ENCODE data around the gene ARID1B.

ARID1B gene

DNA sequence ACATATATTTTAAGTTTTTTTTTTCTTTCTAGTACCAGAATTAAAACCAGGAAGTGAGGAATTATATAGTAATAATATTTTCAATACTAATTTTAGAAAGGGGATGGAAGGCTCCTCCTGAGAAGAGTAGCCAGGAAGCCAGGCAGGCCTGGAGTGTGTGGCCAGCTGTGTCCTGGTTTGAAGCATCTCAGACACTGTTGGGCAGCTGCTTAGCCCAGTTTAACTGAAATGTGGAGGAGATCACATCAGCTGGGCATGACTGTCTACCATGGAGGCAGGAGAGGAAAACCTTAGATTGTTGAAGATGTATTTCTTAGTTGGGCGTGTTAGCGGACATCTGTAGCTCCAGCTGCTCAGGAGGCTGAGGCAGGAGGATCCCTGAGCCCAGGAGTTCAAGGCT is 142.2 kb downstream of the ARID1B start:
- H3K4me1 ChIP-seq (ENCODE audit: control insufficient read depth, insufficient read depth, low read length), result peaks cover 4% of the 10 kb centered on the region
- no peak overlapping the region for H3K4me3 ChIP-seq (ENCODE audit: low read length)
- no peaks in the 10 kb centered on the region for H3K27me3 ChIP-seq (ENCODE audit: control insufficient read depth, insufficient read depth, low read length)
- no peak overlapping the region for H3K9ac ChIP-seq (ENCODE audit: low read length)
- no peak overlapping the region for H3K27ac ChIP-seq (ENCODE audit: low read depth, low read length)
- H3K36me3 ChIP-seq (ENCODE audit: control insufficient read depth, insufficient read depth, low read length), result no peaks in the 10 kb centered on the region

- H3K27me3 ChIP-seq (ENCODE audit: control insufficient read depth, insufficient read depth, low read length), result no peaks in the 10 kb centered on the region
- no peak overlapping the region for H3K9ac ChIP-seq (ENCODE audit: low read length)
- no peak overlapping the region for H3K4me3 ChIP-seq (ENCODE audit: low read length)
- H3K36me3 ChIP-seq (ENCODE audit: control insufficient read depth, insufficient read depth, low read length), result no peaks in the 10 kb centered on the region
- H3K4me1 ChIP-seq (ENCODE audit: control insufficient read depth, insufficient read depth, low read length), result peaks cover 4% of the 10 kb centered on the region
- H3K27ac ChIP-seq (ENCODE audit: low read depth, low read length), result no peak overlapping the region
Observed at GRCh38 chr6:156919814-156920369, 142.7 kb downstream of the ARID1B start.

DNA sequence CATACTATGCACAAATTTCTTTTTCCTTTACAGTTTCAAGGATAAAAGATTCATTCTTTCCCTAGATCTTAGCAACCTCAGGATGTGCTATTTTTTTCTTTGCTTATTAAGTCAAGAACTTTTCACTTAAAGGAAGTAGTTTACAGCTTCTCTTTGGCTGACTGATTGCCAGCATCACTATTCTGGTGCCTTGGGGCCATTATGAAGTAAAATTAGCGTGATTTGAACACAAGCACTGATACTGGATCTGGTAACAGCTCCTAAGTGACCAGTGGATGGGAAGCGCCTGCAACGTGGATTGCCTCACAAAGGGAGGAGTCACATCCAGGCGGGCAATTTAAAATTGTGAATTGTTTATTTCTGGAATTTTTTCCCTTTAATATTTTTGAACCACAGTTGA is 147.1 kb downstream of the ARID1B start:
- Histone ChIP-seq H3K4me1 (ENCODE audit: control insufficient read depth, insufficient read depth, low read length) (peaks cover 7% of the 10 kb centered on the region), H3K9ac (ENCODE audit: low read length) (no peak overlapping the region), H3K27me3 (ENCODE audit: control insufficient read depth, insufficient read depth, low read length) (no peaks in the 10 kb centered on the region), H3K4me3 (ENCODE audit: low read length) (no peak overlapping the region), H3K27ac (ENCODE audit: low read depth, low read length) (no peak overlapping the region), H3K36me3 (ENCODE audit: control insufficient read depth, insufficient read depth, low read length) (no peaks in the 10 kb centered on the region)

DNA sequence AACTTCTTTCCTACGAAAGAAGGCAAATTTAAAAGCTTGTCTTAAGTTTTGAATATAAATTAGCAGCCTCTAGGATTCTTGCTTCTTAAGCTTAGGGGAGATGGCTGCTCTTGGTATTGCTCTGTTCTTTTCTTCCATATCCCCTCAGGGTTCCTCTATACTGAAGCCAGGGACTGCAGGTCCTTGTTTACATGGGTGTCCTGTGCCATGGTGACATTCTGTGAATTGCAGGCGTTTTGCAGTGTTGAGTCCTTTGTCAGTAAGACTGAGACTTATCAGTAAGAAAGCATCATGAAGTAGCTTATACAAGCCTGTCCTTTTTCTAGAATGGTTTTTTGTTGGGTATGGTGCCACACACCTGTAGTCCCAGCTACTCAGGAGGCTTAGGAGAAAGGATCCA is 147.8 kb downstream of the ARID1B start:
- Histone ChIP-seq H3K27ac (ENCODE audit: low read depth, low read length) (no peak overlapping the region), H3K36me3 (ENCODE audit: control insufficient read depth, insufficient read depth, low read length) (no peaks in the 10 kb centered on the region), H3K4me1 (ENCODE audit: control insufficient read depth, insufficient read depth, low read length) (peaks cover 7% of the 10 kb centered on the region), H3K9ac (ENCODE audit: low read length) (no peak overlapping the region), H3K4me3 (ENCODE audit: low read length) (no peak overlapping the region), H3K27me3 (ENCODE audit: control insufficient read depth, insufficient read depth, low read length) (no peaks in the 10 kb centered on the region)

DNA sequence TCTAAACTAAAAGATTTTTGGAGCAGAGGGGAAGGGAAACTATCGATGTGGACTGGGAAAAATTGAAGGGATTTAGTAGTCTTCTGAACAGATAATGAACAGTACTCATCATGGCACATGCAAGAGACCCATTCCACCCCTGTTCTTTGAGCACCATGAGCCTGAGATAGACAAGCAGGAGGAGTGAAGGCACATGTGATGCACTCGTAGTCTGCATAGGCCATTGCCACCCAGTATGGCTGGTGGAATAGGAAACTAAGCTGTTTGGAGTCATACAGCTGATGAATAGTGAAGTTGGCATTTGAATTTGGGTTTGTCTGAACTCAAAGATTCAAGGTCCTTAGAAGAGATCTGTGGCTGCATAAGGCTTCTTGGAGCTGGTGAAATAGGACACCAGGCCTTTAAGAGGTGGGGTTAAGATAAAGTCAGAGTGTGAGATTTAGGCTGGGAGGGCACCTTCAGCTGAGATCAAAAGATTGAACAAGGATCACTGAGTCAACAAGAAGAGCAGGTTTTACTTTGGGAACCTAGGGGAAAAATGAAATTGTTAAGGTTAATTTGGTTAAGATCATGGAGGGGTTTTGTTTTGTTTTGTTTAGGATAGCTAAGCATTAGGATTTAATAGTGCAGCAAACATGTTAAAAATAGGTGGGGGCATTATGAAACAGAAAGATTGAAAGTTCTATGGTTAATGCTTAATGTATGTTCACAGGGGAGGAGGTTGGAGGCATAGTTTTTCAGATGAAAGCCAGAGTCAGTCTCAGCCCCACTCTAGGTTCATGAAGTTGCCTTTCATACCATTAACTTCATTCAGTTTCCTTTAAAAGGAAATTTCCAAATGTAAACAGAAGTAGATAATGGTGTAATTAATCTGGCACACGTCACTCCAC is 148.8 kb downstream of the ARID1B start:
- Histone ChIP-seq H3K27ac (ENCODE audit: low read depth, low read length) (no peak overlapping the region), H3K27me3 (ENCODE audit: control insufficient read depth, insufficient read depth, low read length) (no peaks in the 10 kb centered on the region), H3K4me3 (ENCODE audit: low read length) (no peak overlapping the region), H3K4me1 (ENCODE audit: control insufficient read depth, insufficient read depth, low read length) (peaks cover 7% of the 10 kb centered on the region), H3K36me3 (ENCODE audit: control insufficient read depth, insufficient read depth, low read length) (no peaks in the 10 kb centered on the region), H3K9ac (ENCODE audit: low read length) (no peak overlapping the region)

- Histone ChIP-seq H3K27me3 (ENCODE audit: control insufficient read depth, insufficient read depth, low read length) (no peaks in the 10 kb centered on the region), H3K9ac (ENCODE audit: low read length) (no peak overlapping the region), H3K4me1 (ENCODE audit: control insufficient read depth, insufficient read depth, low read length) (peaks cover 7% of the 10 kb centered on the region), H3K36me3 (ENCODE audit: control insufficient read depth, insufficient read depth, low read length) (no peaks in the 10 kb centered on the region), H3K27ac (ENCODE audit: low read depth, low read length) (no peak overlapping the region), H3K4me3 (ENCODE audit: low read length) (no peak overlapping the region)
Observed at GRCh38 chr6:156928126-156928525, 150.9 kb downstream of the ARID1B start.

DNA sequence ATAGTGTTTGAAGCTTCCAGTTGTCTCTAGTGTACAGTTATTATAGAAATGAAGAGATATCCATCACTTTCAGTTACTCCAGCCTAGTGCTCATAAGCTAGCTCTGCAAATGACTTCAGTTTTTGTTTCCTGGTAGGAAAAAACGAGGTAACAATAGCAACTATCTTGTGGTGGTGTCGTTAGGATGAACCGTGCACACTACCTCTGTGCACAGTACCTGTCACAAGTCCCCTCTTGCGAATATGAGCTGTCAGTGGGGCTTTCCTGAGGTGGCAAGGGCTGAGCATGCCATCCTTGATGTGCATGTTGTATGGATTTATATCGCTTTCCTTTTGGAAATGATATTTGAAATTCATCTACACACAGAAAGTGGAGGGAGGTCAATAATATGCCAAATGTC is 151.8 kb downstream of the ARID1B start:
- Histone ChIP-seq H3K27ac (ENCODE audit: low read depth, low read length) (no peak overlapping the region), H3K9ac (ENCODE audit: low read length) (no peak overlapping the region), H3K4me1 (ENCODE audit: control insufficient read depth, insufficient read depth, low read length) (peaks cover 7% of the 10 kb centered on the region), H3K27me3 (ENCODE audit: control insufficient read depth, insufficient read depth, low read length) (no peaks in the 10 kb centered on the region), H3K4me3 (ENCODE audit: low read length) (no peak overlapping the region), H3K36me3 (ENCODE audit: control insufficient read depth, insufficient read depth, low read length) (no peaks in the 10 kb centered on the region)

DNA sequence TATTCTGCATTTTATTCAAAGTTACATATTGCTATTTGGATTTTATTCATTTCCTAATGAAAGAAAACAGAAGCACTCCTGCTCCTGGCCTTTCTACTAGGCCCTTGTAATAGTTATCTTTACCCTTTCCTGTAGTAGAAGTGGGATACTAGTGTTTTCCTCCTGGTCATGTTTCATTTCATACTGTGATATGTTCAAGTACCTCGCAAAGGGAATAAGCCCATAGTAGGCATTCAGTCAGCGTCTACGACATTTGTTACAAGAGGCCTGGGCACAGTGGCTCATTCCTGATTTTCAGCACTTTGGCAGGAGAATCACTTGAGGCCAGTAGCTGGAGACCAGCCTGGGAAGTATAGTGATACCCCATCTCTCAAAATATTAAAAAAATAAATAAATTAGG is 154.1 kb downstream of the ARID1B start:
- no peaks in the 10 kb centered on the region for H3K36me3 ChIP-seq (ENCODE audit: control insufficient read depth, insufficient read depth, low read length)
- no peak overlapping the region for H3K4me3 ChIP-seq (ENCODE audit: low read length)
- H3K9ac ChIP-seq (ENCODE audit: low read length), result no peak overlapping the region
- H3K27ac ChIP-seq (ENCODE audit: low read depth, low read length), result no peak overlapping the region
- H3K4me1 ChIP-seq (ENCODE audit: control insufficient read depth, insufficient read depth, low read length), result peaks cover 1% of the 10 kb centered on the region
- H3K27me3 ChIP-seq (ENCODE audit: control insufficient read depth, insufficient read depth, low read length), result no peaks in the 10 kb centered on the region

- Histone ChIP-seq H3K27me3 (ENCODE audit: control insufficient read depth, insufficient read depth, low read length) (no peaks in the 10 kb centered on the region), H3K27ac (ENCODE audit: low read depth, low read length) (no peak overlapping the region), H3K36me3 (ENCODE audit: control insufficient read depth, insufficient read depth, low read length) (no peaks in the 10 kb centered on the region), H3K4me1 (ENCODE audit: control insufficient read depth, insufficient read depth, low read length) (peaks cover 10% of the 10 kb centered on the region), H3K4me3 (ENCODE audit: low read length) (no peak overlapping the region), H3K9ac (ENCODE audit: low read length) (no peak overlapping the region)
Observed at GRCh38 chr6:156933201-156934068, 156.3 kb downstream of the ARID1B start.

- Histone ChIP-seq H3K27me3 (ENCODE audit: control insufficient read depth, insufficient read depth, low read length) (no peaks in the 10 kb centered on the region), H3K27ac (ENCODE audit: low read depth, low read length) (no peak overlapping the region), H3K9ac (ENCODE audit: low read length) (no peak overlapping the region), H3K4me3 (ENCODE audit: low read length) (no peak overlapping the region), H3K4me1 (ENCODE audit: control insufficient read depth, insufficient read depth, low read length) (peaks cover 11% of the 10 kb centered on the region), H3K36me3 (ENCODE audit: control insufficient read depth, insufficient read depth, low read length) (no peaks in the 10 kb centered on the region)
Observed at GRCh38 chr6:156934069-156934460, 156.9 kb downstream of the ARID1B start.

GRCh38 chr6:156935000-156935399 is 157.8 kb downstream of the ARID1B start:
- H3K4me3 ChIP-seq (ENCODE audit: low read length), result no peak overlapping the region
- H3K9ac ChIP-seq (ENCODE audit: low read length), result no peak overlapping the region
- no peaks in the 10 kb centered on the region for H3K36me3 ChIP-seq (ENCODE audit: control insufficient read depth, insufficient read depth, low read length)
- H3K4me1 ChIP-seq (ENCODE audit: control insufficient read depth, insufficient read depth, low read length), result peaks cover 11% of the 10 kb centered on the region
- H3K27ac ChIP-seq (ENCODE audit: low read depth, low read length), result no peak overlapping the region
- no peaks in the 10 kb centered on the region for H3K27me3 ChIP-seq (ENCODE audit: control insufficient read depth, insufficient read depth, low read length)

DNA sequence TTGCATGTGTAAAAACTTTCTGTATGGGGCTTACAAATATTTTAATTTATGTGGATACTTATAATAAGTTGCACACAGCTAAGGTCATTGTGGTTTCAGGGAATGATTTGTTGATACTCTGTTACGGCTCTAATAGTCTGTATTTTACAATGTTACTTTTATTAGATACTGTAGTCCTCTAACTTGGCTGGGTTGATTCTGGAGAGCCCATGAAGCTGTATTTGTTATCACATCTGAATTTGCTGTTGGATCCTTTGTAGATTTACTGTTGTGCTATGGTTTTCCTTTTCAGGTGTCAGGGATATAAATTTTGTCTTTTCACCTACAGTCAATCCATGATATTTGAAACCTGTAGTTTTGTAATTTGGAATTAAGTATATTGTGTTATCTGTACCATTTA is 161.0 kb downstream of the ARID1B start:
- peaks cover 11% of the 10 kb centered on the region for H3K4me1 ChIP-seq (ENCODE audit: control insufficient read depth, insufficient read depth, low read length)

More for the DNA sequence above, 161.0 kb downstream of the ARID1B start:
- Histone ChIP-seq H3K9ac (ENCODE audit: low read length) (no peak overlapping the region), H3K4me3 (ENCODE audit: low read length) (no peak overlapping the region), H3K27ac (ENCODE audit: low read depth, low read length) (no peak overlapping the region), H3K36me3 (ENCODE audit: control insufficient read depth, insufficient read depth, low read length) (no peaks in the 10 kb centered on the region), H3K27me3 (ENCODE audit: control insufficient read depth, insufficient read depth, low read length) (no peaks in the 10 kb centered on the region)

All from rectal smooth muscle tissue (tissue), 1 donor.